ENCODE measurements around the gene ZNF48.

The ZNF48 gene

GRCh38 chr16:30354423-30355143 is 40.6 kb upstream of the ZNF48 start:
- H3K9ac ChIP-seq (ENCODE audit: low read length), result peak overlapping the region; percentile 97
- H3K36me3 ChIP-seq (ENCODE audit: control insufficient read depth, insufficient read depth, low read length), result peaks cover 13% of the 10 kb centered on the region
- peaks cover 15% of the 10 kb centered on the region for H3K79me1 ChIP-seq (ENCODE audit: low read length)
- H3K4me3 ChIP-seq (ENCODE audit: low read length), result peak overlapping the region; percentile 95
- H2BK120ac ChIP-seq (ENCODE audit: low read depth, low read length), result no peak overlapping the region
- H3K4me1 ChIP-seq (ENCODE audit: control insufficient read depth, low read depth, low read length), result peaks cover 2% of the 10 kb centered on the region
- peak overlapping the region; percentile 69 for H3K18ac ChIP-seq (ENCODE audit: low read length)
- H2BK5ac ChIP-seq (ENCODE audit: low read length), result no peak overlapping the region
- H3K23ac ChIP-seq (ENCODE audit: low read length), result peak overlapping the region; percentile 1
- no CpG with 5 or more reads among the region's 36 CpGs for WGBS (ENCODE audit: extremely low coverage, insufficient coverage, low lambda C conversion rate)
- no peak overlapping the region for H4K8ac ChIP-seq (ENCODE audit: low read depth, low read length)
- H3K56ac ChIP-seq (ENCODE audit: low read length), result peak overlapping the region; percentile 97
- peak overlapping the region; percentile 63 for H3K4me2 ChIP-seq (ENCODE audit: low read length)
- H2AK5ac ChIP-seq (ENCODE audit: low read length), result no peak overlapping the region
- no peak overlapping the region for H2BK15ac ChIP-seq (replicated peaks; ENCODE audit: low read depth)
- H3K79me2 ChIP-seq (ENCODE audit: control insufficient read depth, insufficient read depth, low read length), result peaks cover 15% of the 10 kb centered on the region
- no peak overlapping the region for H4K5ac ChIP-seq (ENCODE audit: low read length)
- no peaks in the 10 kb centered on the region for H3K27me3 ChIP-seq (ENCODE audit: insufficient read depth, low read length, poor library complexity)
- H3K4ac ChIP-seq (ENCODE audit: low read depth, low read length), result peak overlapping the region; percentile 66
- H3K27ac ChIP-seq (ENCODE audit: low read depth, low read length), result peak overlapping the region; percentile 56
- DNase-seq, result no peak

- H3K56ac ChIP-seq (ENCODE audit: low read length), result peak within 1 kb of the TSS; percentile 97
- H3K4me2 ChIP-seq (ENCODE audit: low read length), result peak within 1 kb of the TSS; percentile 97
- peak within 1 kb of the TSS; percentile 69 for H3K18ac ChIP-seq (ENCODE audit: low read length)
- H3K4me3 ChIP-seq (ENCODE audit: low read length), result peak within 1 kb of the TSS; percentile 95
- peak within 1 kb of the TSS; percentile 91 for H3K27ac ChIP-seq (ENCODE audit: low read depth, low read length)
- H2BK120ac ChIP-seq (ENCODE audit: low read depth, low read length), result no peak within 1 kb of the TSS
- WGBS (ENCODE audit: extremely low coverage, insufficient coverage, low lambda C conversion rate), result no CpG with 5 or more reads among the region's 45 CpGs
- no peak within 1 kb of the TSS for H2BK15ac ChIP-seq (replicated peaks; ENCODE audit: low read depth)
- H3K79me2 ChIP-seq (ENCODE audit: control insufficient read depth, insufficient read depth, low read length), result peaks cover 15% of the 10 kb centered on the region
- H4K5ac ChIP-seq (ENCODE audit: low read length), result peak within 1 kb of the TSS; percentile 59
- H3K23ac ChIP-seq (ENCODE audit: low read length), result peak within 1 kb of the TSS; percentile 96
- peaks cover 2% of the 10 kb centered on the region for H3K4me1 ChIP-seq (ENCODE audit: control insufficient read depth, low read depth, low read length)
- H2BK5ac ChIP-seq (ENCODE audit: low read length), result peak within 1 kb of the TSS; percentile 92
- peak; percentile 100 for DNase-seq
- H3K79me1 ChIP-seq (ENCODE audit: low read length), result peaks cover 15% of the 10 kb centered on the region
- peak within 1 kb of the TSS; percentile 66 for H3K4ac ChIP-seq (ENCODE audit: low read depth, low read length)
- H3K36me3 ChIP-seq (ENCODE audit: control insufficient read depth, insufficient read depth, low read length), result peaks cover 13% of the 10 kb centered on the region
- H3K27me3 ChIP-seq (ENCODE audit: insufficient read depth, low read length, poor library complexity), result no peaks in the 10 kb centered on the region
- H4K8ac ChIP-seq (ENCODE audit: low read depth, low read length), result peak within 1 kb of the TSS; percentile 5
- peak within 1 kb of the TSS; percentile 72 for H2AK5ac ChIP-seq (ENCODE audit: low read length)
- peak within 1 kb of the TSS; percentile 97 for H3K9ac ChIP-seq (ENCODE audit: low read length)
Observed at GRCh38 chr16:30355144-30355953, 39.9 kb upstream of the ZNF48 start, which contains the start of gene CD2BP2. CD2BP2 (minus strand) TSS chr16:30355308; CDS start chr16:30354681, 627 bp downstream.

- Histone ChIP-seq H3K79me2 (ENCODE audit: control insufficient read depth, insufficient read depth, low read length) (peaks cover 15% of the 10 kb centered on the region), H3K9ac (ENCODE audit: low read length) (peak overlapping the region; percentile 93), H3K4ac (ENCODE audit: low read depth, low read length) (peak overlapping the region; percentile 56), H3K27me3 (ENCODE audit: insufficient read depth, low read length, poor library complexity) (no peaks in the 10 kb centered on the region), H3K79me1 (ENCODE audit: low read length) (peaks cover 17% of the 10 kb centered on the region), H3K56ac (ENCODE audit: low read length) (peak overlapping the region; percentile 96), H2BK120ac (ENCODE audit: low read depth, low read length) (no peak overlapping the region), H2BK5ac (ENCODE audit: low read length) (peak overlapping the region; percentile 82), H3K4me2 (ENCODE audit: low read length) (peak overlapping the region; percentile 97), H3K4me3 (ENCODE audit: low read length) (peak overlapping the region; percentile 39), H3K18ac (ENCODE audit: low read length) (no peak overlapping the region), H2BK15ac (replicated peaks; ENCODE audit: low read depth) (no peak overlapping the region), H4K8ac (ENCODE audit: low read depth, low read length) (no peak overlapping the region), H4K5ac (ENCODE audit: low read length) (no peak overlapping the region), H3K36me3 (ENCODE audit: control insufficient read depth, insufficient read depth, low read length) (peaks cover 12% of the 10 kb centered on the region), H3K4me1 (ENCODE audit: control insufficient read depth, low read depth, low read length) (peaks cover 2% of the 10 kb centered on the region), H3K27ac (ENCODE audit: low read depth, low read length) (peak overlapping the region; percentile 65), H3K23ac (ENCODE audit: low read length) (no peak overlapping the region), H2AK5ac (ENCODE audit: low read length) (peak overlapping the region; percentile 72)
- DNase-seq, result no peak
- WGBS (ENCODE audit: extremely low coverage, insufficient coverage, low lambda C conversion rate), result no CpG with 5 or more reads among the region's 7 CpGs
Observed at GRCh38 chr16:30355954-30356308, 39.3 kb upstream of the ZNF48 start.

GRCh38 chr16:30356401-30357084 is 38.7 kb upstream of the ZNF48 start:
- Histone ChIP-seq H3K9ac (ENCODE audit: low read length) (peak overlapping the region; percentile 93), H3K79me1 (ENCODE audit: low read length) (peaks cover 17% of the 10 kb centered on the region), H3K4me2 (ENCODE audit: low read length) (peak overlapping the region; percentile 97), H2BK15ac (replicated peaks; ENCODE audit: low read depth) (no peak overlapping the region), H3K4me3 (ENCODE audit: low read length) (no peak overlapping the region), H2AK5ac (ENCODE audit: low read length) (no peak overlapping the region), H3K27ac (ENCODE audit: low read depth, low read length) (no peak overlapping the region), H2BK120ac (ENCODE audit: low read depth, low read length) (no peak overlapping the region), H3K79me2 (ENCODE audit: control insufficient read depth, insufficient read depth, low read length) (peaks cover 15% of the 10 kb centered on the region), H3K18ac (ENCODE audit: low read length) (no peak overlapping the region), H2BK5ac (ENCODE audit: low read length) (no peak overlapping the region), H3K4me1 (ENCODE audit: control insufficient read depth, low read depth, low read length) (peaks cover 2% of the 10 kb centered on the region), H3K56ac (ENCODE audit: low read length) (peak overlapping the region; percentile 96), H3K4ac (ENCODE audit: low read depth, low read length) (no peak overlapping the region), H4K5ac (ENCODE audit: low read length) (no peak overlapping the region), H3K27me3 (ENCODE audit: insufficient read depth, low read length, poor library complexity) (no peaks in the 10 kb centered on the region), H3K36me3 (ENCODE audit: control insufficient read depth, insufficient read depth, low read length) (peaks cover 9% of the 10 kb centered on the region), H4K8ac (ENCODE audit: low read depth, low read length) (no peak overlapping the region), H3K23ac (ENCODE audit: low read length) (no peak overlapping the region)
- DNase-seq, result no peak
- WGBS (ENCODE audit: extremely low coverage, insufficient coverage, low lambda C conversion rate), result no CpG with 5 or more reads among the region's 12 CpGs

- peaks cover 8% of the 10 kb centered on the region for H3K36me3 ChIP-seq (ENCODE audit: control insufficient read depth, insufficient read depth, low read length)
- no peak for DNase-seq
- no peak overlapping the region for H3K4ac ChIP-seq (ENCODE audit: low read depth, low read length)
- WGBS (ENCODE audit: extremely low coverage, insufficient coverage, low lambda C conversion rate), result no CpG with 5 or more reads among the region's 5 CpGs
- no peak overlapping the region for H3K27ac ChIP-seq (ENCODE audit: low read depth, low read length)
- no peak overlapping the region for H2AK5ac ChIP-seq (ENCODE audit: low read length)
- H2BK120ac ChIP-seq (ENCODE audit: low read depth, low read length), result no peak overlapping the region
- no peak overlapping the region for H3K56ac ChIP-seq (ENCODE audit: low read length)
- no peak overlapping the region for H4K5ac ChIP-seq (ENCODE audit: low read length)
- H3K9ac ChIP-seq (ENCODE audit: low read length), result no peak overlapping the region
- no peaks in the 10 kb centered on the region for H3K27me3 ChIP-seq (ENCODE audit: insufficient read depth, low read length, poor library complexity)
- peaks cover 2% of the 10 kb centered on the region for H3K4me1 ChIP-seq (ENCODE audit: control insufficient read depth, low read depth, low read length)
- H3K4me2 ChIP-seq (ENCODE audit: low read length), result no peak overlapping the region
- H4K8ac ChIP-seq (ENCODE audit: low read depth, low read length), result no peak overlapping the region
- no peak overlapping the region for H3K23ac ChIP-seq (ENCODE audit: low read length)
- no peak overlapping the region for H3K18ac ChIP-seq (ENCODE audit: low read length)
- H3K79me2 ChIP-seq (ENCODE audit: control insufficient read depth, insufficient read depth, low read length), result peaks cover 15% of the 10 kb centered on the region
- peaks cover 15% of the 10 kb centered on the region for H3K79me1 ChIP-seq (ENCODE audit: low read length)
- no peak overlapping the region for H2BK15ac ChIP-seq (replicated peaks; ENCODE audit: low read depth)
- H3K4me3 ChIP-seq (ENCODE audit: low read length), result no peak overlapping the region
- no peak overlapping the region for H2BK5ac ChIP-seq (ENCODE audit: low read length)
Observed at GRCh38 chr16:30357085-30357714, 38.0 kb upstream of the ZNF48 start.
